ENCODE measurements around the gene GSE1.

GRCh38 chr16:85638695-85639409 is 25.7 kb downstream of the GSE1 start:
- TF ChIP-seq, protein P1, sequence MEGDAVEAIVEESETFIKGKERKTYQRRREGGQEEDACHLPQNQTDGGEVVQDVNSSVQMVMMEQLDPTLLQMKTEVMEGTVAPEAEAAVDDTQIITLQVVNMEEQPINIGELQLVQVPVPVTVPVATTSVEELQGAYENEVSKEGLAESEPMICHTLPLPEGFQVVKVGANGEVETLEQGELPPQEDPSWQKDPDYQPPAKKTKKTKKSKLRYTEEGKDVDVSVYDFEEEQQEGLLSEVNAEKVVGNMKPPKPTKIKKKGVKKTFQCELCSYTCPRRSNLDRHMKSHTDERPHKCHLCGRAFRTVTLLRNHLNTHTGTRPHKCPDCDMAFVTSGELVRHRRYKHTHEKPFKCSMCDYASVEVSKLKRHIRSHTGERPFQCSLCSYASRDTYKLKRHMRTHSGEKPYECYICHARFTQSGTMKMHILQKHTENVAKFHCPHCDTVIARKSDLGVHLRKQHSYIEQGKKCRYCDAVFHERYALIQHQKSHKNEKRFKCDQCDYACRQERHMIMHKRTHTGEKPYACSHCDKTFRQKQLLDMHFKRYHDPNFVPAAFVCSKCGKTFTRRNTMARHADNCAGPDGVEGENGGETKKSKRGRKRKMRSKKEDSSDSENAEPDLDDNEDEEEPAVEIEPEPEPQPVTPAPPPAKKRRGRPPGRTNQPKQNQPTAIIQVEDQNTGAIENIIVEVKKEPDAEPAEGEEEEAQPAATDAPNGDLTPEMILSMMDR (conservative IDR thresholded peaks at IDR 0.05): no peak
- no peak for TF ChIP-seq ZFX (IDR thresholded peaks at IDR 0.05)

Measured in C4-2B (cell line).